ENCODE data around the gene GPR82. TPM values are rescaled to one million over a fixed set of nuclear protein-coding genes. Genes with fewer than 3 reads are reported as not detected.

Gene GPR82
- total RNA-seq, 1 experiment from 2014 or later = not detected

- H3K27me3 Mint-ChIP-seq (ENCODE audit: insufficient read depth, unreplicated experiment) = no peaks in the 10 kb centered on the region
These were observed 964 bp upstream of the GPR82 start for GRCh38 chrX:41722816-41723618.

DNA sequence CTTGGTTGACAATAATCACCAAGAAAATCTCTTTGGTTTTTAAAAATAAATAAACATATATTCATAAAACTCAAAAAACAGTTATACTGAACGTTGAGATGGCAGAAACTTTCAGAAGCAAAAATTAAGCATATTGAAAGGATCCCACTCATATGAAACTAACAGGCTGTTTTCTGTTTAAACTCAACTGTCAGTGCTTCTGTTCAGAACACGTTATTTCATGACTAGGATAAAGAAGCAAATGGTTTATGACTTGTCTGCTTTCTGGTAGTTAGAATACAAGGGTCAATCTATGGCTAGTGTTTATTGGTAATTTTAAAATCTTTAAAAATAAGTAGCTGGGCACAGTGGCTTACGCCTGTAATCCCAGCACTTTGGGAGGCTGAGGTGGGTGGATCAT lies 4.1 kb downstream of the GPR82 start:
- no peak for TF ChIP-seq CTCF (IDR thresholded peaks at IDR 0.05; ENCODE audit: insufficient read depth in 1 of 2, low read depth in 1 of 2, low read length in 1 of 2, severe bottlenecking in 1 of 2, unreplicated experiment in 1 of 2)
- Mint-ChIP-seq H3K4me3 (ENCODE audit: unreplicated experiment) (no peak overlapping the region), H3K36me3 (ENCODE audit: insufficient read depth, unreplicated experiment) (peaks cover 10% of the 10 kb centered on the region), H3K4me1 (ENCODE audit: low read depth, unreplicated experiment) (no peaks in the 10 kb centered on the region), H3K27ac (ENCODE audit: unreplicated experiment) (no peak overlapping the region), H3K27me3 (ENCODE audit: insufficient read depth, unreplicated experiment) (no peaks in the 10 kb centered on the region), H3K9me3 (ENCODE audit: unreplicated experiment) (no peaks in the 10 kb centered on the region)
- no peaks in the 10 kb centered on the region for H3K36me3 ChIP-seq (ENCODE audit: control insufficient read depth, insufficient read depth, low read length)
- H3K4me1 ChIP-seq = no peaks in the 10 kb centered on the region
- BruUV-seq (replicated peaks) = no TSS peak
- ChIA-PET CTCF (no interaction called here), POLR2A (no interaction called here)
- intact Hi-C loops (cut with micrococcal nuclease; ENCODE audit: unreplicated experiment) = no loop called here
- no peak overlapping the region for H3K4me3 ChIP-seq (ENCODE audit: low read depth, low read length)
- DNase-seq = no peak
- H3K9me3 ChIP-seq = no peaks in the 10 kb centered on the region
- no peaks in the 10 kb centered on the region for H3K27me3 ChIP-seq (replicated peaks; ENCODE audit: control insufficient read depth, insufficient read depth, low read length)

More at GRCh38 chrX:41722816-41723618, 964 bp upstream of the GPR82 start:
- Histone ChIP-seq H3K4me3 (ENCODE audit: low read depth, low read length) (no peak overlapping the region), H3K4me1 (peaks cover 18% of the 10 kb centered on the region), H3K36me3 (ENCODE audit: control insufficient read depth, insufficient read depth, low read length) (no peaks in the 10 kb centered on the region), H3K9me3 (no peaks in the 10 kb centered on the region), H3K27me3 (replicated peaks; ENCODE audit: control insufficient read depth, insufficient read depth, low read length) (no peaks in the 10 kb centered on the region)
- Mint-ChIP-seq H3K4me3 (ENCODE audit: unreplicated experiment) (no peak overlapping the region), H3K4me1 (ENCODE audit: low read depth, unreplicated experiment) (peaks cover 12% of the 10 kb centered on the region), H3K9me3 (ENCODE audit: unreplicated experiment) (no peaks in the 10 kb centered on the region), H3K36me3 (ENCODE audit: insufficient read depth, unreplicated experiment) (peaks cover 21% of the 10 kb centered on the region), H3K27ac (ENCODE audit: unreplicated experiment) (no peak overlapping the region)
- CTCF ChIA-PET = no interaction called here
- no peak for DNase-seq
- no TSS peak for BruUV-seq (replicated peaks)
- intact Hi-C loops (cut with micrococcal nuclease; ENCODE audit: unreplicated experiment) = no loop called here
- no peak for TF ChIP-seq CTCF (IDR thresholded peaks at IDR 0.05; ENCODE audit: insufficient read depth in 1 of 2, low read depth in 1 of 2, low read length in 1 of 2, severe bottlenecking in 1 of 2, unreplicated experiment in 1 of 2)
- POLR2A ChIA-PET = no interaction called here

DNA sequence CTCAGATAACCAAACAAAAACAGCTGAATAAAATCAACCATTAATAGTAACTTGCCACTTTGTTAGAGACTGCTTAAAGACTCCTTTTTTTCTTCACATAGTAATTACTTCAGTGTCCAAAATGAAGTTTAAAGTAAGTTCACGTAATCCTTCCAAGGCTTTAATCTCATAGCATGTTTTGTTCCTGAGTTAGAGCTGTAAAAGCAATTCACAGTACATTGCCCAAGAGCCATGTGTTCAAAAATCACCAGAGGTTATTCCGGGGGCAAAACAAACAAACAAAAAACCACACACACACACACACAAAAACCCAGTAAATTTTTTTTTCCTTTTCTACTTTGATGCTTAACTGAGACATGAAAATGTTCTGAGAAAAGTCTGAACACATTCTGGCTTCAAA lies 6.1 kb downstream of the GPR82 start:
- Histone ChIP-seq H3K9me3 (no peaks in the 10 kb centered on the region), H3K36me3 (ENCODE audit: control insufficient read depth, insufficient read depth, low read length) (peaks cover 1% of the 10 kb centered on the region; the same call in 1 of the 2 replicates), H3K4me3 (ENCODE audit: low read depth, low read length) (no peak overlapping the region), H3K4me1 (no peaks in the 10 kb centered on the region), H3K27me3 (replicated peaks; ENCODE audit: control insufficient read depth, insufficient read depth, low read length) (no peaks in the 10 kb centered on the region)
- ChIA-PET POLR2A (no interaction called here), CTCF (no interaction called here)
- H3K27ac Mint-ChIP-seq (ENCODE audit: unreplicated experiment) = no peak overlapping the region
- no peaks in the 10 kb centered on the region for H3K9me3 Mint-ChIP-seq (ENCODE audit: unreplicated experiment)
- no peak overlapping the region for H3K4me3 Mint-ChIP-seq (ENCODE audit: unreplicated experiment)
- no peaks in the 10 kb centered on the region for H3K27me3 Mint-ChIP-seq (ENCODE audit: insufficient read depth, unreplicated experiment)
- BruUV-seq (replicated peaks) = no TSS peak
- DNase-seq = no peak
- peaks cover 10% of the 10 kb centered on the region for H3K36me3 Mint-ChIP-seq (ENCODE audit: insufficient read depth, unreplicated experiment)
- intact Hi-C loops (cut with micrococcal nuclease; ENCODE audit: unreplicated experiment) = loop anchor here (5.0 kb wide), 1 partner anchor 173 kb away; no protein-coding TSS in a partner anchor
- no peaks in the 10 kb centered on the region for H3K4me1 Mint-ChIP-seq (ENCODE audit: low read depth, unreplicated experiment)
- no peak for TF ChIP-seq CTCF (IDR thresholded peaks at IDR 0.05; ENCODE audit: insufficient read depth in 1 of 2, low read depth in 1 of 2, low read length in 1 of 2, severe bottlenecking in 1 of 2, unreplicated experiment in 1 of 2)

All from Caco-2 (cell line).